Activated naive CD4-positive, alpha-beta T cell treated with anti-CD3 and anti-CD28 coated beads for 36 hours (primary cell): ENCODE results near the gene POLR1B. TPM values are rescaled to one million over a fixed set of nuclear protein-coding genes. Genes with fewer than 3 reads are reported as not detected.
A peak's percentile ranks its signal among the peaks of the same experiment; 100 is the strongest.
"Not testable (repeated sequence)": the region's sequence is repeated elsewhere in the genome, so short reads cannot be mapped to it uniquely, and the experiment has no call there.

ENCODE experiments used
- CTCF ChIA-PET: fragments of 350-600 bp; sonication (Branson Sonifier 250); formaldehyde crosslinking; loops from one replicate; lab custom pipeline; 2021; ENCODE audit warnings: antibody characterized with exemption; lab: Charles Lee
- DNase-seq: peaks from one replicate; pipeline ENCODE4 v3.0.0-alpha.2; 2020
- H3K27ac Mint-ChIP-seq: one replicate; pipeline ENCODE4 v1.8.0; 2021; ENCODE audit warnings: mild to moderate bottlenecking, mixed read lengths
- H3K27me3 Mint-ChIP-seq: one replicate; pipeline ENCODE4 v1.8.0; 2021; ENCODE audit warnings: low read depth, mixed read lengths
- H3K36me3 Mint-ChIP-seq: one replicate; pipeline ENCODE4 v1.8.0; 2021; ENCODE audit warnings: low read depth, mixed read lengths
- H3K4me1 Mint-ChIP-seq: one replicate; pipeline ENCODE4 v1.8.0; 2021; ENCODE audit warnings: low read depth, mixed read lengths
- H3K4me3 Mint-ChIP-seq: one replicate; pipeline ENCODE4 v1.8.0; 2021; ENCODE audit warnings: mild to moderate bottlenecking, moderate library complexity, mixed read lengths
- H3K9me3 Mint-ChIP-seq: one replicate; pipeline ENCODE4 v1.8.0; 2021; ENCODE audit warnings: mixed read lengths
- intact Hi-C: fragments of 100-400 bp; cut with micrococcal nuclease; formaldehyde crosslinking; loops from one replicate; pipeline ENCODE4 v1.15.1; 2023
- total RNA-seq, 2 experiments: library from RNA; stranded (reverse); gene quantifications; one replicate each; pipeline ENCODE4 v1.2.3, GENCODE V29; 2021

POLR1B gene
- total RNA-seq, 2 experiments from 2014 or later: 34.5 to 36.1 TPM

- CTCF ChIA-PET: no interaction called here
- H3K27me3 Mint-ChIP-seq: no peaks in the 10 kb centered on the region
- H3K27ac Mint-ChIP-seq: no peak overlapping the region
- no peaks in the 10 kb centered on the region for H3K9me3 Mint-ChIP-seq
- peaks cover 36% of the 10 kb centered on the region for H3K36me3 Mint-ChIP-seq
- DNase-seq: no peak
- H3K4me3 Mint-ChIP-seq: no peak overlapping the region
- peaks cover 15% of the 10 kb centered on the region for H3K4me1 Mint-ChIP-seq
- intact Hi-C loops: no loop called here
These were observed 6.7 kb downstream of the POLR1B start for GRCh38 chr2:112548980-112549379.

GRCh38 chr2:112566104-112566503, 23.8 kb downstream of the POLR1B start:
- peaks cover 4% of the 10 kb centered on the region for H3K4me1 Mint-ChIP-seq
- H3K9me3 Mint-ChIP-seq: no peaks in the 10 kb centered on the region
- no peak overlapping the region for H3K27ac Mint-ChIP-seq
- peaks cover 58% of the 10 kb centered on the region for H3K36me3 Mint-ChIP-seq
- H3K4me3 Mint-ChIP-seq: no peak overlapping the region
- intact Hi-C loops: no loop called here
- no peak for DNase-seq
- CTCF ChIA-PET: no interaction called here
- H3K27me3 Mint-ChIP-seq: no peaks in the 10 kb centered on the region

GRCh38 chr2:112566508-112566907, 24.2 kb downstream of the POLR1B start:
- H3K27me3 Mint-ChIP-seq, H3K9me3 Mint-ChIP-seq, CTCF ChIA-PET, H3K4me1 Mint-ChIP-seq, H3K4me3 Mint-ChIP-seq, DNase-seq, H3K27ac Mint-ChIP-seq, intact Hi-C loops: not testable (repeated sequence)
- H3K36me3 Mint-ChIP-seq: peaks cover 57% of the 10 kb centered on the region

- H3K9me3 Mint-ChIP-seq: no peaks in the 10 kb centered on the region
- H3K4me3 Mint-ChIP-seq: no peak overlapping the region
- no peaks in the 10 kb centered on the region for H3K27me3 Mint-ChIP-seq
- H3K27ac Mint-ChIP-seq: no peak overlapping the region
- no peaks in the 10 kb centered on the region for H3K4me1 Mint-ChIP-seq
- CTCF ChIA-PET: no interaction called here
- H3K36me3 Mint-ChIP-seq: peaks cover 70% of the 10 kb centered on the region
- no peak for DNase-seq
- intact Hi-C loops: no loop called here
These were observed 29.7 kb downstream of the POLR1B start for GRCh38 chr2:112572005-112572404.

GRCh38 chr2:112577756-112578155, 35.5 kb downstream of the POLR1B start:
- H3K4me1 Mint-ChIP-seq: peaks cover 4% of the 10 kb centered on the region
- CTCF ChIA-PET: interaction anchor here (0.7 kb wide), 2 partner anchors 49 to 97 kb away, joined by 5 read pairs; no protein-coding TSS in a partner anchor
- no peak for DNase-seq
- no peaks in the 10 kb centered on the region for H3K27me3 Mint-ChIP-seq
- peaks cover 27% of the 10 kb centered on the region for H3K36me3 Mint-ChIP-seq
- no peak overlapping the region for H3K4me3 Mint-ChIP-seq
- intact Hi-C loops: no loop called here
- no peaks in the 10 kb centered on the region for H3K9me3 Mint-ChIP-seq
- no peak overlapping the region for H3K27ac Mint-ChIP-seq

- H3K27ac Mint-ChIP-seq: no peak overlapping the region
- intact Hi-C loops: no loop called here
- peaks cover 13% of the 10 kb centered on the region for H3K4me1 Mint-ChIP-seq
- H3K4me3 Mint-ChIP-seq: no peak overlapping the region
- H3K36me3 Mint-ChIP-seq: peaks cover 19% of the 10 kb centered on the region
- no peak for DNase-seq
- H3K9me3 Mint-ChIP-seq: no peaks in the 10 kb centered on the region
- CTCF ChIA-PET: no interaction called here
- H3K27me3 Mint-ChIP-seq: no peaks in the 10 kb centered on the region
These were observed 37.0 kb downstream of the POLR1B start for GRCh38 chr2:112579241-112579640.

GRCh38 chr2:112580084-112580483, 37.8 kb downstream of the POLR1B start:
- intact Hi-C loops: no loop called here
- no peak for DNase-seq
- H3K36me3 Mint-ChIP-seq: peaks cover 12% of the 10 kb centered on the region
- CTCF ChIA-PET: no interaction called here
- no peak overlapping the region for H3K27ac Mint-ChIP-seq
- H3K9me3 Mint-ChIP-seq: no peaks in the 10 kb centered on the region
- H3K4me1 Mint-ChIP-seq: peaks cover 17% of the 10 kb centered on the region
- no peak overlapping the region for H3K4me3 Mint-ChIP-seq
- no peaks in the 10 kb centered on the region for H3K27me3 Mint-ChIP-seq

- H3K4me3 Mint-ChIP-seq: peak overlapping the region; percentile 7
- intact Hi-C loops: loop anchor here (1.0 kb wide), 2 partner anchors 323 to 461 kb away; no protein-coding TSS in a partner anchor
- peaks cover 3% of the 10 kb centered on the region for H3K36me3 Mint-ChIP-seq
- CTCF ChIA-PET: interaction anchor here (0.7 to 1.5 kb wide), 6 partner anchors 9 to 379 kb away, joined by 3 to 8 read pairs (median 4); no protein-coding TSS in a partner anchor
- peak; percentile 38 for DNase-seq
- peaks cover 26% of the 10 kb centered on the region for H3K4me1 Mint-ChIP-seq
- H3K9me3 Mint-ChIP-seq: no peaks in the 10 kb centered on the region
- H3K27me3 Mint-ChIP-seq: no peaks in the 10 kb centered on the region
- no peak overlapping the region for H3K27ac Mint-ChIP-seq
These were observed 40.1 kb downstream of the POLR1B start for GRCh38 chr2:112582314-112582746.

- CTCF ChIA-PET: interaction anchor here (0.6 to 2.5 kb wide), 8 partner anchors 16 to 327 kb away, joined by 3 to 23 read pairs (median 3); no protein-coding TSS in a partner anchor
- Mint-ChIP-seq H3K27ac (peak overlapping the region; percentile 96), H3K36me3 (peaks cover 8% of the 10 kb centered on the region), H3K4me1 (peaks cover 26% of the 10 kb centered on the region), H3K4me3 (peak overlapping the region; percentile 98), H3K9me3 (no peaks in the 10 kb centered on the region), H3K27me3 (no peaks in the 10 kb centered on the region)
- intact Hi-C loops: loop anchor here (1.0 to 2.0 kb wide), 10 partner anchors 41 to 699 kb away; partner anchors contain the start of genes ANAPC1, POLR1B, SLC20A1 and TMEM87B
- DNase-seq: peak; percentile 23
These were observed 41.4 kb downstream of the POLR1B start for GRCh38 chr2:112583497-112584133.

- H3K4me3 Mint-ChIP-seq: peak within 1 kb of the TSS; percentile 98
- no peaks in the 10 kb centered on the region for H3K9me3 Mint-ChIP-seq
- H3K36me3 Mint-ChIP-seq: peaks cover 11% of the 10 kb centered on the region
- H3K27me3 Mint-ChIP-seq: no peaks in the 10 kb centered on the region
- H3K4me1 Mint-ChIP-seq: peaks cover 26% of the 10 kb centered on the region
- DNase-seq: peak; percentile 96
- H3K27ac Mint-ChIP-seq: peak within 1 kb of the TSS; percentile 96
- CTCF ChIA-PET: interaction anchor here (0.6 to 2.9 kb wide), 10 partner anchors 15 to 521 kb away, joined by 3 to 23 read pairs (median 3); no protein-coding TSS in a partner anchor
- intact Hi-C loops: loop anchor here (1.0 to 2.0 kb wide), 10 partner anchors 40 to 700 kb away; partner anchors contain the start of genes ANAPC1, POLR1B, SLC20A1 and TMEM87B
These were observed 42.0 kb downstream of the POLR1B start, which contains the start of gene CHCHD5 for GRCh38 chr2:112584134-112584890. TSS of gene CHCHD5 (plus strand) at chr2:112584609. CDS start at chr2:112584648, 39 bp downstream.

- intact Hi-C loops: loop anchor here (1.0 to 2.0 kb wide), 10 partner anchors 39 to 701 kb away; partner anchors contain the start of genes ANAPC1, POLR1B, SLC20A1 and TMEM87B
- CTCF ChIA-PET: interaction anchor here (0.7 to 2.9 kb wide), 7 partner anchors 15 to 521 kb away, joined by 3 to 23 read pairs (median 3); no protein-coding TSS in a partner anchor
- peaks cover 26% of the 10 kb centered on the region for H3K4me1 Mint-ChIP-seq
- peak overlapping the region; percentile 96 for H3K27ac Mint-ChIP-seq
- H3K4me3 Mint-ChIP-seq: peak overlapping the region; percentile 98
- no peaks in the 10 kb centered on the region for H3K9me3 Mint-ChIP-seq
- no peak for DNase-seq
- H3K27me3 Mint-ChIP-seq: no peaks in the 10 kb centered on the region
- H3K36me3 Mint-ChIP-seq: peaks cover 11% of the 10 kb centered on the region
These were observed 42.6 kb downstream of the POLR1B start for GRCh38 chr2:112584891-112585250.

- Mint-ChIP-seq H3K27me3 (no peaks in the 10 kb centered on the region), H3K9me3 (no peaks in the 10 kb centered on the region), H3K4me1 (peaks cover 26% of the 10 kb centered on the region), H3K27ac (peak overlapping the region; percentile 96), H3K4me3 (peak overlapping the region; percentile 98), H3K36me3 (peaks cover 11% of the 10 kb centered on the region)
- intact Hi-C loops: loop anchor here (2.0 kb wide), 1 partner anchor 531 kb away; the partner anchor contains the start of gene TMEM87B
- CTCF ChIA-PET: interaction anchor here (0.7 to 2.9 kb wide), 4 partner anchors 14 to 141 kb away, joined by 3 to 23 read pairs (median 8); no protein-coding TSS in a partner anchor
- DNase-seq: no peak
These were observed 43.1 kb downstream of the POLR1B start for GRCh38 chr2:112585400-112585799.
